Panc1 (cell line): ENCODE data around the gene SPIN2A. TPM values are rescaled to one million over a fixed set of nuclear protein-coding genes. Genes with fewer than 3 reads are reported as not detected.

Experiments used
- ATAC-seq: fragments of 200-7000 bp; cut with Tn5 transposase; 2 replicates; pipeline ENCODE4 v1.9.1; 2020; ENCODE audit warnings: mild to moderate bottlenecking, moderate library complexity
- BruUV-seq: library from RNA; stranded (reverse); fragments of 400-500 nt; replicated peaks from 2 replicates; lab custom pipeline; 2021; lab: Mats Ljungman, UMichigan
- CTCF ChIA-PET: fragments of 300-600 bp; sonication (Branson Sonifier 250); formaldehyde crosslinking; loops from one replicate; lab custom pipeline; 2022; ENCODE audit warnings: antibody characterized with exemption; lab: Charles Lee
- POLR2A ChIA-PET: fragments of 300-600 bp; sonication (Branson Sonifier 250); formaldehyde crosslinking; loops from one replicate; lab custom pipeline; 2022; ENCODE audit warnings: antibody characterized with exemption; lab: Charles Lee
- DNase-seq: peaks from one replicate; pipeline ENCODE4 v3.0.0-alpha.2; 2010; ENCODE audit warnings: low read depth, low spot score
- H3K27ac ChIP-seq: 2 replicates; pipeline ENCODE4 v1.5.1; 2011; ENCODE audit warnings: mild to moderate bottlenecking, low read length, inconsistent platforms
- H3K27me3 ChIP-seq: fragments of 200-500 bp; sonication (Bioruptor generic); 2 replicates; pipeline ENCODE4 v1.6.0; 2014; ENCODE audit warnings: low read length, inconsistent platforms; ENCODE audit not compliant: control insufficient read depth, insufficient read depth
- H3K36me3 ChIP-seq: fragments of 200-500 bp; sonication (Bioruptor generic); 2 replicates; pipeline ENCODE4 v1.5.1; 2014; ENCODE audit warnings: inconsistent platforms, mild to moderate bottlenecking, low read length, moderate library complexity; ENCODE audit not compliant: control insufficient read depth, insufficient read depth
- H3K4me1 ChIP-seq: 2 replicates; pipeline ENCODE4 v1.5.1; 2011; ENCODE audit warnings: inconsistent platforms, mild to moderate bottlenecking, low read length, moderate library complexity; ENCODE audit not compliant: control insufficient read depth, insufficient read depth
- H3K4me3 ChIP-seq, 2 experiments: 2 replicates each; pipeline ENCODE4 v1.5.1; 2011 to 2012; ENCODE audit warnings: low read depth in 2 of 2, low read length in 2 of 2, mild to moderate bottlenecking in 2 of 2, inconsistent platforms in 1 of 2, moderate library complexity in 1 of 2
- H3K9me3 ChIP-seq: fragments of 200-500 bp; sonication (Bioruptor generic); 2 replicates; pipeline ENCODE4 v1.5.1; 2014; ENCODE audit warnings: low read depth, mild to moderate bottlenecking, inconsistent platforms, low read length, moderate library complexity; ENCODE audit not compliant: control insufficient read depth, insufficient read depth
- CTCF ChIP-seq: fragments of 450-650 bp; IDR thresholded peaks from 2 replicates; pipeline ENCODE4 v1.5.1; 2017; ENCODE audit warnings: mild to moderate bottlenecking
- POLR2AphosphoS5 ChIP-seq: IDR thresholded peaks from 2 replicates; pipeline ENCODE4 v1.6.1; 2012; ENCODE audit warnings: mild to moderate bottlenecking, low read depth, low read length, moderate library complexity
- REST ChIP-seq, 2 experiments: IDR thresholded peaks; 2 replicates each; pipeline ENCODE4 v1.6.1; 2011 to 2012; ENCODE audit warnings: low read depth in 2 of 2, control low read depth in 1 of 2, low read length in 1 of 2, mild to moderate bottlenecking in 1 of 2, moderate library complexity in 1 of 2; ENCODE audit not compliant: insufficient read depth in 1 of 2
- SIN3A ChIP-seq: IDR thresholded peaks from 2 replicates; pipeline ENCODE4 v1.6.1; 2012; ENCODE audit warnings: low read depth, mild to moderate bottlenecking, low read length, moderate library complexity, borderline replicate concordance; ENCODE audit not compliant: insufficient read depth
- TCF7L2 ChIP-seq: IDR thresholded peaks from 2 replicates; pipeline ENCODE4 v1.6.1; 2011; ENCODE audit warnings: mild to moderate bottlenecking, low read depth, low read length, inconsistent platforms
- in situ Hi-C: cut with HindIII; loops from 2 replicates; pipeline ENCODE4 v1.10.0; 2016; ENCODE audit warnings: low sequenced_read_pairs, low pct_unique_long_range_greater_than_20kb
- intact Hi-C: fragments of 100-400 bp; cut with micrococcal nuclease; formaldehyde crosslinking; loops from one replicate; pipeline ENCODE4 v1.10.0; 2022; ENCODE audit not compliant: unreplicated experiment
- total RNA-seq: library from RNA; stranded (reverse); gene quantifications from one replicate; pipeline ENCODE4 v1.2.1, GENCODE V29; 2021; ENCODE audit not compliant: unreplicated experiment

Gene SPIN2A
- total RNA-seq, 1 experiment from 2014 or later: 1.3 TPM

DNA sequence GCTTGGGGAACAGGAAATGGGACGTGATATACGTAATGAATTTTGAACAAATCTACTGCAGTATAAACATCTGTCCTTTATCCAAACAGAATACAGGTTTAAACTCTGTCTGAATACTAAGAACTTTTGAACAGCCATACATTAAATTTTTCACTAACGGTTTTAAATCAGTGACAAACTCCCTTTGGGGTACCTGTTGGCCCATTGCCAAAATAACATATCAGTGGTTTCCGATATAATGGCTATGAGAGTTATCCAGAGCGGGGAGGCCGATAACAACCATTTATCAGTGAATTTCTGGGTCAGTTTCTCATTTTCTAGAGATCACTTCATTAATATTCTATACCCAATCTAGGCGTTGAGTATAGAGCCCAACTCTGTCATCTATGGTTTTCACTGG lies 5.2 kb downstream of the SPIN2A start:
- no peaks in the 10 kb centered on the region for H3K4me1 ChIP-seq
- no TSS peak for BruUV-seq
- no peaks in the 10 kb centered on the region for H3K27me3 ChIP-seq
- H3K9me3 ChIP-seq: no peaks in the 10 kb centered on the region
- H3K27ac ChIP-seq: no peak overlapping the region
- H3K36me3 ChIP-seq: no peaks in the 10 kb centered on the region; the same call in 1 of the 2 replicates
- TF ChIP-seq CTCF (no peak), REST (IDR thresholded peaks at IDR 0.05; ENCODE audit: insufficient read depth in 1 of 2, low read depth in 2 of 2, low read length in 1 of 2) (no peak), SIN3A (no peak), TCF7L2 (no peak), POLR2AphosphoS5 (no peak)
- ATAC-seq (no peak), DNase-seq (no peak)
- CTCF ChIA-PET: no interaction called here
- in situ Hi-C loops (no loop called here), intact Hi-C loops (no loop called here)
- POLR2A ChIA-PET: no interaction called here
- H3K4me3 ChIP-seq: no peak overlapping the region

DNA sequence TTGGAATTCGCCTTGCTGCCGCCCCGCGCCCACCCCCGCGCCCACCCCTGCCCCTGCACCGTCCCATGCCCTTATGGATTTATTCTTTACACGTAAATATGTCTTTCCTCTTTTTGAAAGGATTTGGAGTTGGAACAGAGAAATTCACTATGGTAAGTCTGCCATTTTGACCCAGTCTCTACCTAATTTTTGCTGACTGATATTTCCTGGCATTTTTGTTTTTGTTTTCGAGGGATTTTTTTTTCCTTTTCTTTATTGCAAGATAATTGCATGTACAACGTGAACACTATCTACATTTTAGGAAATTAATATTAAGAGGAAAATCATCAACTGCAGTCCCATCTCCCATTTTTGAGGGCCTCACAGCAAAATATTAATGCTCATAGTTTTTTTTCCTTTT lies 15.4 kb downstream of the SPIN2A start:
- Histone ChIP-seq H3K27ac (peak overlapping the region; percentile 75), H3K9me3 (no peaks in the 10 kb centered on the region), H3K4me3 (peak overlapping the region; percentile 58 to 72), H3K27me3 (no peaks in the 10 kb centered on the region), H3K4me1 (no peaks in the 10 kb centered on the region; the same call in 1 of the 2 replicates), H3K36me3 (no peaks in the 10 kb centered on the region)
- POLR2A ChIA-PET: interaction anchor here (0.6 kb wide), 1 partner anchor 16 kb away, joined by 3 read pairs; no protein-coding TSS in a partner anchor
- in situ Hi-C loops (no loop called here), intact Hi-C loops (no loop called here)
- ATAC-seq (no peak), DNase-seq (no peak)
- CTCF ChIA-PET: no interaction called here
- BruUV-seq: no TSS peak
- TF ChIP-seq SIN3A (no peak), REST (IDR thresholded peaks at IDR 0.05; ENCODE audit: insufficient read depth in 1 of 2, low read depth in 2 of 2, low read length in 1 of 2) (no peak), CTCF (no peak), TCF7L2 (no peak), POLR2AphosphoS5 (no peak)
